Kidney epithelial cell (primary cell): ENCODE data around the gene THSD7A. TPM values are rescaled to one million over a fixed set of nuclear protein-coding genes. Genes with fewer than 3 reads are reported as not detected.

Source experiments
- DNase-seq: peaks from one replicate; pipeline ENCODE4 v3.0.0-alpha.2; 2010; ENCODE audit warnings: low read depth
- H3K27me3 ChIP-seq: 2 replicates; pipeline ENCODE4 v1.6.0; 2011; ENCODE audit warnings: low read length; ENCODE audit not compliant: control insufficient read depth, insufficient read depth
- H3K36me3 ChIP-seq: 2 replicates; pipeline ENCODE4 v1.5.1; 2011; ENCODE audit warnings: low read length; ENCODE audit not compliant: control insufficient read depth, insufficient read depth
- H3K4me3 ChIP-seq: 2 replicates; pipeline ENCODE4 v1.5.1; 2011; ENCODE audit warnings: low read depth, mild to moderate bottlenecking, control low read depth, low read length
- total RNA-seq: library from RNA; depleted of rRNA; stranded (reverse); fragments of >200 nt; gene quantifications from 2 replicates; pipeline ENCODE4 v1.2.3, GENCODE V29; 2015
- TF ChIP-seq, protein P1 (sequence below): IDR thresholded peaks from 2 replicates; pipeline ENCODE4 v1.5.1; 2011; ENCODE audit warnings: mild to moderate bottlenecking, moderate library complexity, low read length, control low read depth, inconsistent platforms; ENCODE audit not compliant: insufficient read depth, poor library complexity, severe bottlenecking

THSD7A gene
- total RNA-seq, 1 donor from 2014 or later, result 27.3 TPM

DNA sequence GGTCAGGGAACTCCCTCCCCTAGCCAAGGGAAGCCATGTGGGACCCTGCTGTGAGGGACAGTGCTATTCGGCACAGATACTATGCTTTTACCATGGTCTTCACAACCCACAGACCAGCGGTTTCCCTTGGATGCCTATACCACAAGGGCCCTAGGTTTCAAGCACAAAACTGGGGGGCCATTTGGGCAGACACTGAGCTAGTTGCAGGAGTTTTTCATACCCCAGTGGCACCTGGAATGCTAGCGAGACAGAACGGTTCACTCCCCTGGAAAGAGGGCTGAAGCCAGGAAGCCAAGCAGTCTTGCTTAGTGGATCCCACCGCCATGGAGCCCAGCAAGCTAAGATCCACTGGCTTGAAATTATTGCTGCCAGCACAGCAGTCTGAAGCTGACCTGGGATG, 156.8 kb downstream of the THSD7A start:
- no peaks in the 10 kb centered on the region for H3K27me3 ChIP-seq
- H3K36me3 ChIP-seq, result no peaks in the 10 kb centered on the region
- no peak overlapping the region for H3K4me3 ChIP-seq
- TF ChIP-seq, protein P1, sequence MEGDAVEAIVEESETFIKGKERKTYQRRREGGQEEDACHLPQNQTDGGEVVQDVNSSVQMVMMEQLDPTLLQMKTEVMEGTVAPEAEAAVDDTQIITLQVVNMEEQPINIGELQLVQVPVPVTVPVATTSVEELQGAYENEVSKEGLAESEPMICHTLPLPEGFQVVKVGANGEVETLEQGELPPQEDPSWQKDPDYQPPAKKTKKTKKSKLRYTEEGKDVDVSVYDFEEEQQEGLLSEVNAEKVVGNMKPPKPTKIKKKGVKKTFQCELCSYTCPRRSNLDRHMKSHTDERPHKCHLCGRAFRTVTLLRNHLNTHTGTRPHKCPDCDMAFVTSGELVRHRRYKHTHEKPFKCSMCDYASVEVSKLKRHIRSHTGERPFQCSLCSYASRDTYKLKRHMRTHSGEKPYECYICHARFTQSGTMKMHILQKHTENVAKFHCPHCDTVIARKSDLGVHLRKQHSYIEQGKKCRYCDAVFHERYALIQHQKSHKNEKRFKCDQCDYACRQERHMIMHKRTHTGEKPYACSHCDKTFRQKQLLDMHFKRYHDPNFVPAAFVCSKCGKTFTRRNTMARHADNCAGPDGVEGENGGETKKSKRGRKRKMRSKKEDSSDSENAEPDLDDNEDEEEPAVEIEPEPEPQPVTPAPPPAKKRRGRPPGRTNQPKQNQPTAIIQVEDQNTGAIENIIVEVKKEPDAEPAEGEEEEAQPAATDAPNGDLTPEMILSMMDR, result no peak
- no peak for DNase-seq

DNA sequence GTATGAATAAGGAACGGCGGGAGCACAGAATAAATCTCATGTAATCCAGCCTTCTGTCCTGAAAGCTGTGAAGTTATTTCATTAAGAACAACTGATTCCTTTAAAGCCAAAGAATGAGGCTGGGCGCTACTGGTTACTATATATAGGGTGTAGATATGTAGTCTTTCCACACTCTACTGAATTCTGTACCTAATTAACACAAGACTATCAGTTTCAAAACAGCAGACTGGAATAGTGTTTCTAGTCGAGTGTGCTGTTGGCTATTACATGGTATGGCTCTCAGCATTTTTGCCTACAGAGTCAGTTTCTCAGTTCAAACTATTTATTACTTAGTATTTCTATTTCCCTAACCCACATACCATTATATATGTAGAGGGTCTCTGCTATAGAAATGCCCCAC, 163.3 kb downstream of the THSD7A start:
- Histone ChIP-seq H3K27me3 (no peaks in the 10 kb centered on the region), H3K36me3 (no peaks in the 10 kb centered on the region), H3K4me3 (no peak overlapping the region)
- TF ChIP-seq, protein P1, result no peak
- no peak for DNase-seq

DNA sequence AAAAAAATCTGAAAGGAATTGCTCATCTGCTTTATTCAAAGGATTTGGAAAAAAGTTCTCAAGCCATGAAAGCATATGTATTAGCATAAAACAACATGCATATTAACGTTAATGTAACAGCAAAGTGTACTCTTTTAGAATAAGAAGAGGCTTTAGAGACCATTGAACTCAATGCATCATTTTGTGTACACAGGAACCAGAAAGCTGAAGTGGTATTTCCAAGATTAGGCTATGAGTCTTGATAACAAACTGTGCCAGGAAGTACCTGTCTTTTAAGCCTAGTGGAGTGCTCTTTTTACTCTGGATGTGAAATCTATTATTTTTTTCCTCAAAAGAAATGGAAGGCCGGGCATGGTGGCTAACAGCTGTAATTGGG, 164.2 kb downstream of the THSD7A start:
- TF ChIP-seq, protein P1, result no peak
- H3K4me3 ChIP-seq, result no peak overlapping the region
- H3K27me3 ChIP-seq, result no peaks in the 10 kb centered on the region
- DNase-seq, result no peak
- no peaks in the 10 kb centered on the region for H3K36me3 ChIP-seq

DNA sequence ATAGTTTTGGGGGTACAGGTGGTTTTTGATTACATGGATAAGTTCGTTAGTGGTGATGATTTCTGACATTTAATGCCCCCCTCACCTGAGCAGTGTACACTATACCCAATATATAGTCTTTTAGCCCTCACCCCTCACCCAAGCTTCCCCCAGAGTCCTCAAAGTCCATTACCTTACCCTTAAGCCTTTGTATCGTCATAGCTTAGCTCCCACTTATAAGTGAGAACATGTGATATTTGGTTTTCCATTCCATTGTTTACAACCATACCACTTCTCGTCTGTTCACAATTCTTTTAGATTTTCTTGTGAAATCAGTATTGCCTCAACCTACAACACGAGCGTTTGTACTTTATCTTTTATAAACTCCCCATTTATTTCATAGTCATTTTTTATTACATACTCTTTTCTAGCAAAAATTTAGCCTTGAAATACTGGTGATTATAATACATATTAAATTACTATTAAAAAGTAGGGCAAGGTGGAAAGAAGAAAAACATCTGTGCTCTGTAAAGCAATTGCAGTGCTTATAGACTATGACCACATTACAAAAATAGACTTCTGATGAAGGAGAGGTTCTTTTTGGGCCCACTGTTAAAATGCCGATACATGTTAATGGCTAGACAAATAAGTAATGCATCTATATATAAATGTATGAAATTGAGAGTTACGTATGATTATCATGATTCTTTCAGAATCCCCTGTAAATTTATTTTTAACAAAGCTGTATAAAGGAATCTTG, 164.8 kb downstream of the THSD7A start:
- DNase-seq, result no peak
- no peaks in the 10 kb centered on the region for H3K36me3 ChIP-seq
- no peak overlapping the region for H3K4me3 ChIP-seq
- TF ChIP-seq, protein P1, result no peak
- H3K27me3 ChIP-seq, result no peaks in the 10 kb centered on the region

DNA sequence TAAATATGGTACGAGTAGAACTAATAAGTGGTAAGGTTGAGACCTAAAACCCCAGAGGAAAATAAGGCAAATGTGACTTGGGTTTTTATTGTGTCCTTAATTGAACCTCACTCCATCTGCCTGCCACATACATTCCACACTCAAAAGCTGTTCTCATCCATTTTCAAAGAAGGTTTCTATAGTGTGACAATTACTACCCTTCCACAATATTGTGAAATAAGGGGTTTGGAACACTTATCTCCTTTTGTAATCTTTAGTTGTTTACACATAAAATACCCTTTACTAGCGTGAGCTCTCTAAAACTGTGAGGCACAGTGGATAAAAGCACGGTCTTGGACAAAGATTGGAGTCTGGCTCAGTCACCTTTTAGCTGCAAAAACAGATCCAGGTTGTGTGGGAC, 166.6 kb downstream of the THSD7A start:
- Histone ChIP-seq H3K36me3 (no peaks in the 10 kb centered on the region), H3K4me3 (no peak overlapping the region), H3K27me3 (no peaks in the 10 kb centered on the region)
- TF ChIP-seq, protein P1, result no peak
- no peak for DNase-seq

DNA sequence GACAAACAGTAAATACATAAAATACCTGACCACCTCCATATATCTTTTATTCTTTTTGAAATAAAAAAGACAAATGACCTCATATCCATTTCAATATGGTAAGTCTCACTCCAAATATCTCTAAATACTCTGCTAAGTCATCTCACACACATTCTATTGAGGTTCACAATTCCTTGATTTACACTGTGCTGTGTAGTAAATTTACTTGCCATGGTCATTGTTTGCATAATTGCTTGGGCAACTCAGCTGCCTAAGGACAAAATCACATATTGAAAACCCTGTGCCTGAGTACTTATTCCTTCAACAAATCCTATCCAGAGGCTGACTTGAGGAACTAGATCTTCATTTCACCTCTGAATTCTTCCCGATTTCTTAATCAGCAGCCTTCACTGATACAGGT, 176.4 kb downstream of the THSD7A start:
- DNase-seq, result no peak
- H3K36me3 ChIP-seq, result no peaks in the 10 kb centered on the region
- TF ChIP-seq, protein P1, result no peak

More for the DNA sequence above, 176.4 kb downstream of the THSD7A start:
- no peaks in the 10 kb centered on the region for H3K27me3 ChIP-seq
- H3K4me3 ChIP-seq, result no peak overlapping the region
